Vagina (tissue), 2 donors: ENCODE results near the gene ZNF738. TPM values are rescaled to one million over a fixed set of nuclear protein-coding genes. Genes with fewer than 3 reads are reported as not detected.

Source experiments
- DNase-seq, 2 donors: peaks; one replicate each; pipeline ENCODE4 v3.0.0-alpha.2; 2017; ENCODE audit errors: extremely low spot score in 2 of 2
- H3K27ac ChIP-seq: fragments of 200-600 bp; sonication (generic); one replicate; pipeline ENCODE4 v1.5.1; 2019
- H3K27me3 ChIP-seq: fragments of 200-600 bp; sonication (generic); one replicate; pipeline ENCODE4 v1.5.1; 2019
- H3K36me3 ChIP-seq, 2 donors: fragments of 200-600 bp; sonication (generic); one replicate each; pipeline ENCODE4 v1.5.1; 2017 to 2019
- H3K4me1 ChIP-seq: fragments of 200-600 bp; sonication (generic); one replicate; pipeline ENCODE4 v1.5.1; 2019
- H3K4me3 ChIP-seq, 2 donors: fragments of 200-600 bp; sonication (generic); 1 replicate in 1 of 2; 2 replicates in 1 of 2; pipeline ENCODE4 v1.5.1; 2016 to 2019
- H3K9me3 ChIP-seq: fragments of 200-600 bp; sonication (generic); one replicate; pipeline ENCODE4 v1.5.1; 2019
- CTCF ChIP-seq, 3 experiments: fragments of 450-650 bp in 2 of 3; fragments of 200-600 bp in 1 of 3; sonication (generic) in 1 of 3; IDR thresholded peaks; one replicate each; pipeline ENCODE4 v1.5.1; 2017 to 2019; ENCODE audit warnings: antibody characterized with exemption in 3 of 3, mild to moderate bottlenecking in 2 of 3, moderate library complexity in 2 of 3
- POLR2A ChIP-seq, 2 donors: fragments of 450-650 bp; IDR thresholded peaks; one replicate each; pipeline ENCODE4 v1.6.1; 2017; ENCODE audit warnings: antibody characterized with exemption in 2 of 2, mild to moderate bottlenecking in 2 of 2, moderate library complexity in 2 of 2
- POLR2AphosphoS5 ChIP-seq, 2 donors: sonication (generic); formaldehyde crosslinking; IDR thresholded peaks; one replicate each; pipeline ENCODE4 v1.9.0; 2017; ENCODE audit warnings: antibody characterized with exemption in 2 of 2, mild to moderate bottlenecking in 2 of 2, low read depth in 1 of 2; ENCODE audit not compliant: insufficient read depth in 1 of 2
- intact Hi-C: fragments of 100-400 bp; cut with DNase I; formaldehyde crosslinking; loops from one replicate; pipeline ENCODE4 v1.15.1; 2023
- total RNA-seq: library from RNA; depleted of rRNA; stranded (reverse); fragments of >200 nt; gene quantifications from one replicate; pipeline ENCODE4 v1.2.3, GENCODE V29; 2016

ZNF738 gene
- total RNA-seq, 1 donor from 2014 or later = 5.4 TPM

DNA sequence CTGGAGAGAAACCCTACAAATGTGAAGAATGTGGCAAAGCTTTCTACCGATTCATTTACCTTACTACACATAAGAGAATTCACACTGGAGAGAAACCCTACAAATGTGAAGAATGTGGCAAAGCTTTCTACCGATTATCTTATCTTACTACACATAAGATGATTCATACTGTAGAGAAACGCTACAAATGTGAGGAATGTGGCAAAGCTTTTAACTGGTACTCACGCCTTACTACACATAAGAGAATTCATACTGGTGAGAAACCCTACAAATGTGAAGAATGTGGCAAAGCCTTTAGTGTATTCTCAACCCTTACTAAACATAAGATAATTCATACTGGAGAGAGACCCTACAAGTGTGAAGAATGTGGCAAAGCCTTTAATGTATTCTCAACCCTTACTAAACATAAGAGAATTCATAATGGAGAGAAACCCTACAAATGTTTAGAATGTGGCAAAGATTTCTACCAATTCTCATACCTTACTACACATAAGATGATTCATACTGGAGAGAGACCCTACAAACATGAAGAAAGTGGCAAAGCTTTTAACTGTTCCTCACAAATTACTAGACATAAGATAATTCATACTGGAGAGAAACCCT is 25.3 kb downstream of the ZNF738 start:
- Histone ChIP-seq H3K36me3 (peaks cover 0 to 37% of the 10 kb centered on the region in 2 donors), H3K4me1 (no peaks in the 10 kb centered on the region), H3K27ac (no peak overlapping the region), H3K9me3 (peaks cover 50% of the 10 kb centered on the region), H3K4me3 (no peak overlapping the region), H3K27me3 (no peaks in the 10 kb centered on the region)
- DNase-seq = no peak
- TF ChIP-seq POLR2AphosphoS5 (IDR thresholded peaks at IDR 0.05; ENCODE audit: insufficient read depth in 1 of 2, low read depth in 1 of 2) (no peak), POLR2A (IDR thresholded peaks at IDR 0.05) (no peak), CTCF (IDR thresholded peaks at IDR 0.05) (no peak)
- intact Hi-C loops = no loop called here

DNA sequence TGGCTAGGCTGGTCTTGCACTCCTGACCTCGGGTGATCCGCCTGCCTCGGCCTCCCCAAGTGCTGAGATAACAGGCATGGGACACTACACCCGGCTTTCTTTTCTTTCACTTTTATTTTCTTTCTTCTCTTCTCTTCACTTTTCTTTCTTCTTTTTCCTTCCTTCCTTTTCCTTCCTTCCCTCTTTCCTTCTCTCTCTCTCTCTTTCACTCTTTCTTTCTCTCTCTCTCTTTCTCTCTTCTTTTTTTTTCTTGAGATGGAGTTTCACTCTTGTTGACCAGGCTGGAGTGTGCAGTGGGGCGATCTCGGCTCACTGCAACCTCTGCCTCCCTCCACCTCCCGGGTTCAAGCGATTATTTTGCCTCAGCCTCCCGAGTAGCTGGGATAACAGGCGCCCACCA is 37.3 kb downstream of the ZNF738 start:
- Histone ChIP-seq H3K9me3 (no peaks in the 10 kb centered on the region), H3K27ac (peak overlapping the region; percentile 10), H3K4me3 (no peak overlapping the region), H3K4me1 (peaks cover 36% of the 10 kb centered on the region), H3K27me3 (no peaks in the 10 kb centered on the region), H3K36me3 (peaks cover 0 to 9% of the 10 kb centered on the region in 2 donors)
- DNase-seq = no peak
- intact Hi-C loops = no loop called here
- TF ChIP-seq CTCF (IDR thresholded peaks at IDR 0.05) (no peak), POLR2A (IDR thresholded peaks at IDR 0.05) (no peak), POLR2AphosphoS5 (IDR thresholded peaks at IDR 0.05; ENCODE audit: insufficient read depth in 1 of 2, low read depth in 1 of 2) (no peak)

DNA sequence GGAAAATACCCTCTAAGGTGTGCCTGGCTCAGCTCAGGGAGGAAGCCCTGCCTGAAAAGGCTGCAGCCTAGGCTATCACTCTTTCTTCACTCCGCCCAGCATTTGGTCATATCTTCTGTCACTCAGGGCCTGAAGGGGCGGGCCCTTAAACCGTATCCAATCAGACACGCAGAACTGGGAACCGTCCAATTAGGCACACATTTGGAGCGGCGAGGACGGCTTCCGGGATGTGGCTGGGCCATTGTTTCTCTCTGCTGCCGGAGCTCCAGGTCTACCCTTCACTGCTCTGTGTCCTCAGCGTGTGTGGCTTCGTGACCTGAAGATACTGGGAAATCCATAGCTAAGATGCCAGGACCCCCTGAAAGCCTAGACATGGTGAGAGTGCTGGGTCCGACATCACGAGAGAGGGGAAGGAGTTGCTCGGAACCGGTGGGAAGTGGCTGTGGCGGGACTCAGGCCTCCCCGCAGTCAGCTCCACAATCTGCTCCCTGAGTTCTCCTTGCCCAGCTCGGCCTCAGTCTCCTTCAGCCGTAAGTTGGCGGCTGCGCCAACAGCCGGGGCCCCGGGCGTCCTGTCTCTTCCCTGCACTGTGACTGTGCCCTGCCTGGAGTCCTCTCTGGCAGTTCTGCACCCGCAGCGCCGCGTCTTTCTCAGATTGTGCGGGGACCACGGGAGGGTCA is 38.2 kb downstream of the ZNF738 start, which contains the start of gene ZNF493:
TSS of gene ZNF493 (plus strand) at position 241 of the 680 bp plus-strand sequence. CDS start at position 346, 105 bp downstream.
- intact Hi-C loops = no loop called here

GRCh38 chr19:21398851-21399250 is 40.1 kb downstream of the ZNF738 start:
- intact Hi-C loops = no loop called here
- H3K27me3 ChIP-seq = no peaks in the 10 kb centered on the region

More for the DNA sequence above, 38.2 kb downstream of the ZNF738 start, which contains the start of gene ZNF493:
- no peaks in the 10 kb centered on the region for H3K9me3 ChIP-seq
- H3K4me3 ChIP-seq = peak within 1 kb of the TSS; percentile 62 to 80
- peak within 1 kb of the TSS; percentile 76 for H3K27ac ChIP-seq
- H3K36me3 ChIP-seq = peaks cover 0 to 9% of the 10 kb centered on the region in 2 donors
- H3K27me3 ChIP-seq = no peaks in the 10 kb centered on the region
- DNase-seq = peak in 1 of 2 donors; percentile 97
- TF ChIP-seq CTCF (IDR thresholded peaks at IDR 0.05) (no peak), POLR2AphosphoS5 (IDR thresholded peaks at IDR 0.05; ENCODE audit: insufficient read depth in 1 of 2, low read depth in 1 of 2) (peak; percentile 88 to 93), POLR2A (IDR thresholded peaks at IDR 0.05) (peak in 1 of 2 donors; percentile 62)
- H3K4me1 ChIP-seq = peaks cover 39% of the 10 kb centered on the region

More at GRCh38 chr19:21398851-21399250, 40.1 kb downstream of the ZNF738 start:
- TF ChIP-seq POLR2A (IDR thresholded peaks at IDR 0.05) = no peak
- TF ChIP-seq CTCF (IDR thresholded peaks at IDR 0.05) = no peak
- TF ChIP-seq POLR2AphosphoS5 (IDR thresholded peaks at IDR 0.05; ENCODE audit: insufficient read depth in 1 of 2, low read depth in 1 of 2) = no peak
- no peak for DNase-seq
- H3K9me3 ChIP-seq = no peaks in the 10 kb centered on the region
- H3K4me3 ChIP-seq = no peak overlapping the region
- no peak overlapping the region for H3K27ac ChIP-seq
- peaks cover 44% of the 10 kb centered on the region for H3K4me1 ChIP-seq
- H3K36me3 ChIP-seq = peaks cover 0 to 12% of the 10 kb centered on the region in 2 donors
